Activated naive CD8-positive, alpha-beta T cell (primary cell): ENCODE measurements around the gene ZFP91.
A peak's percentile ranks its signal among the peaks of the same experiment; 100 is the strongest.

Source experiments
- H3K27ac Mint-ChIP-seq: one replicate; pipeline ENCODE4 v1.8.0; 2021; ENCODE audit warnings: mixed read lengths
- H3K27me3 Mint-ChIP-seq: one replicate; pipeline ENCODE4 v1.8.0; 2021; ENCODE audit warnings: mixed read lengths
- H3K36me3 Mint-ChIP-seq: one replicate; pipeline ENCODE4 v1.8.0; 2021; ENCODE audit warnings: mixed read lengths
- H3K4me1 Mint-ChIP-seq: one replicate; pipeline ENCODE4 v1.8.0; 2021; ENCODE audit warnings: low read depth, mixed read lengths
- H3K4me3 Mint-ChIP-seq: one replicate; pipeline ENCODE4 v1.8.0; 2021; ENCODE audit warnings: mild to moderate bottlenecking, mixed read lengths
- H3K9me3 Mint-ChIP-seq: one replicate; pipeline ENCODE4 v1.8.0; 2021; ENCODE audit warnings: low read depth, mixed read lengths

The ZFP91 gene

DNA sequence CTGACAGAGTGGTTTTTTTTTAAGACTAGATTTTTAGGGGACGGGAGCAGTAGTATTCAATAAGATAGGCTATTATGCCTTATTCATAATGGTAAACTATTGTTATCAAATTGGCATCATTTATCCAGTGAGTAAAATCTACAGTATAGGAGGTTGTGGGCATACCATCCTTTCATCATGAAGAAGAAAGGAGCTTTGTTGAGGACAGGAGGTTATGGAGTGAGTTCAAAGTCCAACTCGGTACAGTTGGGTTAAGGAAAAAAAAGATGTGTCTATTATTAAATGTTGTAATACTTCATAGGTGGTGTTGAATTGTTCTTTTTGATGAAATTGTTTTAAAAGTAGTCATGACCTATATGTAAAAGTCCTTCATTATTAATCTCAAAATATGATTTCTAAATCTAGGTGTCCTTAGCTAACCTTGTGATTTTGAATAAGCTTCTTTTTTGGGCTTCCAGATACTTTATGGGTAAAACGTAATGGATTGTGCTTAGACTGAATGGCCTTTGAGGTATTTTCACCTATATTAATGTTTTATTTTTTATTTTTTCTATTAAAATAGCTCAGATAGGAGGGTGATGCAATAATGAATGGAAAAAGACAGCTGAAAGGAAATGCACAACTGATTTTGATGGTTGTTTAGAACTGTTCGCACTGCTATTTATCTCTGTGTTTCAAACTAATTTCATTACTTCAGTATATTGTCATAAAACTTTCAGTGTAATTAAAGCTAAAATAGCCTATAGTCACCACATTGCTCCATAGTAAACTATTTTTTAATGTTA is 28.3 kb downstream of the ZFP91 start:
- Mint-ChIP-seq H3K9me3 (peaks cover 4% of the 10 kb centered on the region), H3K27me3 (no peaks in the 10 kb centered on the region), H3K4me1 (peaks cover 61% of the 10 kb centered on the region), H3K36me3 (peaks cover 28% of the 10 kb centered on the region), H3K4me3 (peak overlapping the region; percentile 35), H3K27ac (peak overlapping the region; percentile 54)

DNA sequence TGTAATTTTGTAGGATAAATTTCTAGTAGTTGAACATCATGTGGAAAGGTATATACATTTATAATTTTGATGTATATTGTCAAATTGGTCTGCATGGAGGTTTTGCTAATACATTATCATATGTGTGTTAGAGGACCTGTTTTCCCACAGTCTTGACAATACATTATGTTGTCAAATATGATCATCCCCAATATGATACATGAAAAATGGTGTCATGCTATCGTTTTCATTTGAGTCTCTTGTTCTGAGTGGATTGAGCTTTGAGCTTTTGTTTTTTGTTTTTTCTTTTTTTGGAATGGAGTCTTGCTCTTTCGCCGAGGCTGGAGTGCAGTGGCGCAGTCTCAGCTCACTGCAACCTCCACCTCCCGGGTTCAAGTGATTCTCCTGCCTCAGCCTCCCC is 29.5 kb downstream of the ZFP91 start:
- Mint-ChIP-seq H3K27ac (no peak overlapping the region), H3K4me3 (no peak overlapping the region), H3K9me3 (no peaks in the 10 kb centered on the region), H3K27me3 (no peaks in the 10 kb centered on the region), H3K36me3 (peaks cover 26% of the 10 kb centered on the region), H3K4me1 (peaks cover 49% of the 10 kb centered on the region)

DNA sequence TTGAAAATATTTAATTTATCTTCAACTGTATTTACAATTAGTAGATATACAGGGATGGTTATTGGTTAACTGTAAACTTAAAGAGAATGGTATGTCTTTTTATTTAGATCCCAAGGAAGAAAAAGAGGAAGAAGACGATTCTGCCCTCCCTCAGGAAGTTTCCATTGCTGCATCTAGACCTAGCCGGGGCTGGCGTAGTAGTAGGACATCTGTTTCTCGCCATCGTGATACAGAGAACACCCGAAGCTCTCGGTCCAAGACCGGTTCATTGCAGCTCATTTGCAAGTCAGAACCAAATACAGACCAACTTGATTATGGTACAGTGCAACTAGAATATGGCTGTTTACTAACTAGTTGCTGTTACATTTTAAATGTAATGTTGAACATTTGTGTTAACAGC is 30.9 kb downstream of the ZFP91 start:
- Mint-ChIP-seq H3K27ac (no peak overlapping the region), H3K4me3 (no peak overlapping the region), H3K9me3 (no peaks in the 10 kb centered on the region), H3K36me3 (peaks cover 24% of the 10 kb centered on the region), H3K27me3 (no peaks in the 10 kb centered on the region), H3K4me1 (peaks cover 36% of the 10 kb centered on the region)

- H3K27me3 Mint-ChIP-seq = no peaks in the 10 kb centered on the region
- H3K9me3 Mint-ChIP-seq = no peaks in the 10 kb centered on the region
- no peak overlapping the region for H3K4me3 Mint-ChIP-seq
- H3K27ac Mint-ChIP-seq = no peak overlapping the region
- H3K36me3 Mint-ChIP-seq = peaks cover 27% of the 10 kb centered on the region
- H3K4me1 Mint-ChIP-seq = peaks cover 14% of the 10 kb centered on the region
Observed at GRCh38 chr11:58613228-58613627, 34.4 kb downstream of the ZFP91 start.

- Mint-ChIP-seq H3K4me3 (no peak overlapping the region), H3K27me3 (no peaks in the 10 kb centered on the region), H3K36me3 (peaks cover 29% of the 10 kb centered on the region), H3K4me1 (peaks cover 15% of the 10 kb centered on the region), H3K27ac (no peak overlapping the region), H3K9me3 (no peaks in the 10 kb centered on the region)
Observed at GRCh38 chr11:58615559-58615958, 36.7 kb downstream of the ZFP91 start.

- H3K27ac Mint-ChIP-seq = no peak overlapping the region
- no peaks in the 10 kb centered on the region for H3K27me3 Mint-ChIP-seq
- peaks cover 24% of the 10 kb centered on the region for H3K36me3 Mint-ChIP-seq
- H3K4me1 Mint-ChIP-seq = peaks cover 17% of the 10 kb centered on the region
- no peak overlapping the region for H3K4me3 Mint-ChIP-seq
- H3K9me3 Mint-ChIP-seq = no peaks in the 10 kb centered on the region
Observed at GRCh38 chr11:58616594-58616993, 37.7 kb downstream of the ZFP91 start.

GRCh38 chr11:58617976-58618557 is 39.2 kb downstream of the ZFP91 start:
- Mint-ChIP-seq H3K4me3 (no peak overlapping the region), H3K27me3 (no peaks in the 10 kb centered on the region), H3K27ac (peak overlapping the region; percentile 83), H3K4me1 (peaks cover 25% of the 10 kb centered on the region), H3K36me3 (peaks cover 23% of the 10 kb centered on the region), H3K9me3 (no peaks in the 10 kb centered on the region)

GRCh38 chr11:58621586-58622262 is 42.9 kb downstream of the ZFP91 start:
- peak overlapping the region; percentile 34 for H3K4me3 Mint-ChIP-seq
- H3K4me1 Mint-ChIP-seq = peaks cover 25% of the 10 kb centered on the region
- peaks cover 21% of the 10 kb centered on the region for H3K36me3 Mint-ChIP-seq
- no peaks in the 10 kb centered on the region for H3K9me3 Mint-ChIP-seq
- H3K27me3 Mint-ChIP-seq = no peaks in the 10 kb centered on the region
- H3K27ac Mint-ChIP-seq = peak overlapping the region; percentile 76

GRCh38 chr11:58622344-58622743 is 43.5 kb downstream of the ZFP91 start, which contains the start of gene CNTF:
CNTF (plus strand) TSS chr11:58622665; CDS start chr11:58622753, 88 bp downstream.
- Mint-ChIP-seq H3K4me3 (peak within 1 kb of the TSS; percentile 34), H3K27ac (peak within 1 kb of the TSS; percentile 76), H3K36me3 (peaks cover 20% of the 10 kb centered on the region), H3K27me3 (no peaks in the 10 kb centered on the region), H3K9me3 (no peaks in the 10 kb centered on the region), H3K4me1 (peaks cover 25% of the 10 kb centered on the region)

- no peaks in the 10 kb centered on the region for H3K9me3 Mint-ChIP-seq
- peaks cover 12% of the 10 kb centered on the region for H3K36me3 Mint-ChIP-seq
- H3K27ac Mint-ChIP-seq = no peak overlapping the region
- peaks cover 26% of the 10 kb centered on the region for H3K4me1 Mint-ChIP-seq
- H3K4me3 Mint-ChIP-seq = no peak overlapping the region
- H3K27me3 Mint-ChIP-seq = no peaks in the 10 kb centered on the region
Observed at GRCh38 chr11:58625086-58625485, 46.2 kb downstream of the ZFP91 start.

GRCh38 chr11:58625826-58626460 is 47.1 kb downstream of the ZFP91 start:
- peaks cover 21% of the 10 kb centered on the region for H3K4me1 Mint-ChIP-seq
- no peaks in the 10 kb centered on the region for H3K9me3 Mint-ChIP-seq
- no peak overlapping the region for H3K4me3 Mint-ChIP-seq
- no peaks in the 10 kb centered on the region for H3K27me3 Mint-ChIP-seq
- peaks cover 12% of the 10 kb centered on the region for H3K36me3 Mint-ChIP-seq
- no peak overlapping the region for H3K27ac Mint-ChIP-seq

DNA sequence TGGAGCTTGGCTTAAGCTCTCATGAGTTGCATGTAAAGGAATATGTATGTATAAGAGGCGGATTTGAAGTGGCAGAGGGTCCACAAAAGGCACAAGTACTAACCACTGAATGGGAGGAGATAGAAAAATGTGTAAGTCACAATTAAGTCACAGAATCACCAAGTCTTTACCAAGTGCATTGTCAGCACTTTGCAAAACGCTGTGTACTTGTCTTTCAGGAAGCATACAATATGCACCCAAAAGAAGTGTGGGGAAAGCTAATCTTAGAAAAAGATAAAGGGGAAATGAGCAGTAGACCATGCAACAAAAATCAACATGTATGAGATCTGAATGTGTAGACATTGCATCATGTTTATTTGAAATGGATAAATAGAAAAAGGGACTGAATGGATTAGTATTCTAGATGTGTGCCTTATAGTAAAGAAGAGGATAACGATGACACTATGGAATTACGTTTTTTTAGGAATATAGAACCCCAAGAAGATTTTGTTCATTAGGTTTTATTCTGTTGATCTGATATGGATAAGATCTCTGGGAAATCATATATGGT is 48.1 kb downstream of the ZFP91 start:
- peaks cover 11% of the 10 kb centered on the region for H3K4me1 Mint-ChIP-seq
- no peak overlapping the region for H3K4me3 Mint-ChIP-seq
- H3K27me3 Mint-ChIP-seq = no peaks in the 10 kb centered on the region
- H3K27ac Mint-ChIP-seq = peak overlapping the region; percentile 1
- H3K36me3 Mint-ChIP-seq = peaks cover 12% of the 10 kb centered on the region
- H3K9me3 Mint-ChIP-seq = no peaks in the 10 kb centered on the region

DNA sequence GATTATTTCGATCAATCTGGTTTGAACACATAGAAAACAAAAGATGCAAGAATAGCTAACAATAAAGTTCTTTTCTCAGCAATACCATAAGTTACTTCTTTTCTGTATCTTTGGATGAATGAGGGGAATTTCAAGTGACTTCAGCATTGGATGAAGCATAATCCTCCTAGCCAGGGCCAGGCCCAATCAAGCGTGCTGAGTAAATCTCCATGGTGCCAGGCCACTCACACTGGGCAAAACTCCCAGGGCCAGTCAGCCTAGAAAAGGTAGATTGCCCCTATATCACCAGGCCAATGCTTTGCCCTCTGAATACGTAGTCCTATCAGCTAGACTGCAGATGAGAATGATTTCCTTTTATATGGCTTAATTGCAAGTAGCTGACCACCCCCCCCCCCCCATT is 49.6 kb downstream of the ZFP91 start:
- peaks cover 5% of the 10 kb centered on the region for H3K4me1 Mint-ChIP-seq
- no peak overlapping the region for H3K27ac Mint-ChIP-seq
- H3K27me3 Mint-ChIP-seq = no peaks in the 10 kb centered on the region
- H3K4me3 Mint-ChIP-seq = no peak overlapping the region
- H3K36me3 Mint-ChIP-seq = peaks cover 5% of the 10 kb centered on the region
- H3K9me3 Mint-ChIP-seq = no peaks in the 10 kb centered on the region

GRCh38 chr11:58629857-58630256 is 51.0 kb downstream of the ZFP91 start:
- H3K27me3 Mint-ChIP-seq = no peaks in the 10 kb centered on the region
- no peaks in the 10 kb centered on the region for H3K9me3 Mint-ChIP-seq
- H3K4me3 Mint-ChIP-seq = no peak overlapping the region
- H3K27ac Mint-ChIP-seq = no peak overlapping the region
- peaks cover 5% of the 10 kb centered on the region for H3K4me1 Mint-ChIP-seq
- H3K36me3 Mint-ChIP-seq = no peaks in the 10 kb centered on the region

- Mint-ChIP-seq H3K36me3 (no peaks in the 10 kb centered on the region), H3K4me3 (no peak overlapping the region), H3K27me3 (no peaks in the 10 kb centered on the region), H3K9me3 (no peaks in the 10 kb centered on the region), H3K27ac (peak overlapping the region; percentile 0), H3K4me1 (peaks cover 5% of the 10 kb centered on the region)
Observed at GRCh38 chr11:58631378-58631777, 52.5 kb downstream of the ZFP91 start.
